Stomach (tissue), 9 donors: ENCODE data around the gene AUTS2. TPM values are rescaled to one million over a fixed set of nuclear protein-coding genes. Genes with fewer than 3 reads are reported as not detected.

Source experiments
- DNase-seq, 2 donors: peaks; one replicate each; pipeline versions ENCODE4 v3.0.0 to v3.0.0-alpha.2; 2013 to 2019
- H3K27ac ChIP-seq, 5 donors: fragments of 200-600 bp in 4 of 5; sonication (generic) in 4 of 5; one replicate each; pipeline ENCODE4 v1.5.1; 2013 to 2019; ENCODE audit warnings: mild to moderate bottlenecking in 1 of 5, moderate library complexity in 1 of 5
- H3K27me3 ChIP-seq, 3 donors: fragments of 200-600 bp; sonication (generic); one replicate each; pipeline ENCODE4 v1.5.1; 2017 to 2019; ENCODE audit warnings: mixed run types in 1 of 3
- H3K36me3 ChIP-seq, 4 donors: fragments of 200-600 bp; sonication (generic); 1 replicate in 3 of 4; 2 replicates in 1 of 4; pipeline ENCODE4 v1.5.1; 2016 to 2019
- H3K4me1 ChIP-seq, 4 donors: fragments of 200-600 bp; sonication (generic); one replicate each; pipeline ENCODE4 v1.5.1; 2016 to 2019
- H3K4me3 ChIP-seq, 4 donors: fragments of 200-600 bp; sonication (generic) in 3 of 4; one replicate each; pipeline ENCODE4 v1.5.1; 2016 to 2019; ENCODE audit warnings: mild to moderate bottlenecking in 1 of 4
- H3K9me3 ChIP-seq, 4 donors: fragments of 200-600 bp; sonication (generic); one replicate each; pipeline ENCODE4 v1.5.1; 2016 to 2019
- CTCF ChIP-seq, 7 experiments: fragments of 450-650 bp in 4 of 7; fragments of 200-600 bp in 3 of 7; sonication (generic) in 3 of 7; IDR thresholded peaks; one replicate each; pipeline ENCODE4 v1.5.1; 2016 to 2019; ENCODE audit warnings: antibody characterized with exemption in 7 of 7, control low read depth in 2 of 7, mild to moderate bottlenecking in 1 of 7
- EP300 ChIP-seq: sonication (generic); formaldehyde crosslinking; IDR thresholded peaks from one replicate; pipeline ENCODE4 v1.6.1; 2017; ENCODE audit warnings: antibody characterized with exemption
- POLR2A ChIP-seq, 4 donors: fragments of 450-650 bp; IDR thresholded peaks; one replicate each; pipeline ENCODE4 v1.6.1; 2016; ENCODE audit warnings: antibody characterized with exemption in 4 of 4, control low read depth in 2 of 4, mild to moderate bottlenecking in 1 of 4, moderate library complexity in 1 of 4
- POLR2AphosphoS5 ChIP-seq, 3 donors: sonication (generic); formaldehyde crosslinking; IDR thresholded peaks; one replicate each; pipeline ENCODE4 v1.6.1; 2016; ENCODE audit warnings: antibody characterized with exemption in 3 of 3
- WGBS, 5 donors: extraction: QIAGEN DNeasy Blood & Tissue Kit in 3 of 5; methylation state at CpG; one replicate each; pipeline versions ENCODE4 v1.1.5 to v1.1.7; 2013 to 2018; 5-methylcytosine and 5-hydroxymethylcytosine counted together
- intact Hi-C: fragments of 100-400 bp; cut with DNase I; formaldehyde crosslinking; loops from one replicate; pipeline ENCODE4 v1.15.1; 2023; ENCODE audit warnings: low total_unique reads
- polyA plus RNA-seq, 3 donors: library from polyadenylated mRNA; stranded (reverse); fragments of 200-250 nt; gene quantifications; one replicate each; pipeline ENCODE4 v1.2.3, GENCODE V29; 2013
- total RNA-seq, 5 donors: library from RNA; depleted of rRNA; stranded (reverse); fragments of >200 nt; gene quantifications; one replicate each; pipeline versions ENCODE4 v1.1.0 to v1.2.3, GENCODE V29; 2014 to 2016
- donor health status: healthy with polysubstance abuse.
- donor health status: Bipolar disorder and iron deficiency.
- donor health status: healthy.

The AUTS2 gene
- total and polyA plus RNA-seq, 8 donors: 3.8 to 90.3 (median 38.1) TPM

- H3K27ac ChIP-seq: no peak overlapping the region
- H3K9me3 ChIP-seq: no peaks in the 10 kb centered on the region
- 37 to 55% (median 50%) methylated on average over 5 of the region's 5 CpGs for WGBS, 5 donors
- H3K36me3 ChIP-seq: no peaks in the 10 kb centered on the region
- intact Hi-C loops: no loop called here
- no peaks in the 10 kb centered on the region for H3K27me3 ChIP-seq
- DNase-seq: no peak
- TF ChIP-seq EP300 (no peak), POLR2A (IDR thresholded peaks at IDR 0.05) (no peak), CTCF (IDR thresholded peaks at IDR 0.05) (no peak)
- no peak overlapping the region for H3K4me3 ChIP-seq
- peaks cover 0 to 12% (median 4%) of the 10 kb centered on the region in 4 donors for H3K4me1 ChIP-seq
Observed at GRCh38 chr7:69761290-69761922, 163.1 kb downstream of the AUTS2 start.

- peaks cover 0 to 2% (median under 1%) of the 10 kb centered on the region in 4 donors for H3K4me1 ChIP-seq
- intact Hi-C loops: no loop called here
- 80 to 84% (median 82%) methylated on average over 3 of the region's 3 CpGs for WGBS, 5 donors
- H3K27me3 ChIP-seq: no peaks in the 10 kb centered on the region
- no peaks in the 10 kb centered on the region for H3K9me3 ChIP-seq
- no peak for DNase-seq
- H3K27ac ChIP-seq: no peak overlapping the region
- no peaks in the 10 kb centered on the region for H3K36me3 ChIP-seq
- no peak overlapping the region for H3K4me3 ChIP-seq
- TF ChIP-seq POLR2A (IDR thresholded peaks at IDR 0.05) (no peak), POLR2AphosphoS5 (IDR thresholded peaks at IDR 0.05) (no peak), EP300 (no peak), CTCF (IDR thresholded peaks at IDR 0.05) (no peak)
Observed at GRCh38 chr7:69762821-69763352, 164.6 kb downstream of the AUTS2 start.

- H3K4me3 ChIP-seq: no peak overlapping the region
- H3K9me3 ChIP-seq: no peaks in the 10 kb centered on the region
- no peak for DNase-seq
- no peak overlapping the region for H3K27ac ChIP-seq
- no peak for TF ChIP-seq POLR2A (IDR thresholded peaks at IDR 0.05)
- TF ChIP-seq POLR2AphosphoS5 (IDR thresholded peaks at IDR 0.05): no peak
- TF ChIP-seq CTCF (IDR thresholded peaks at IDR 0.05): no peak
- no peak for TF ChIP-seq EP300
- 75 to 88% (median 86%) methylated on average over 3 of the region's 3 CpGs for WGBS, 5 donors
- intact Hi-C loops: no loop called here
- no peaks in the 10 kb centered on the region for H3K27me3 ChIP-seq
- no peaks in the 10 kb centered on the region for H3K4me1 ChIP-seq
- no peaks in the 10 kb centered on the region for H3K36me3 ChIP-seq
Observed at GRCh38 chr7:69763513-69763912, 165.2 kb downstream of the AUTS2 start.

- H3K4me3 ChIP-seq: no peak overlapping the region
- H3K27ac ChIP-seq: no peak overlapping the region
- no peak for DNase-seq
- peaks cover 0 to 2% (median 0%) of the 10 kb centered on the region in 4 donors for H3K4me1 ChIP-seq
- TF ChIP-seq POLR2AphosphoS5 (IDR thresholded peaks at IDR 0.05) (no peak), CTCF (IDR thresholded peaks at IDR 0.05) (no peak), EP300 (no peak), POLR2A (IDR thresholded peaks at IDR 0.05) (no peak)
- H3K27me3 ChIP-seq: no peaks in the 10 kb centered on the region
- intact Hi-C loops: no loop called here
- no peaks in the 10 kb centered on the region for H3K36me3 ChIP-seq
- no peaks in the 10 kb centered on the region for H3K9me3 ChIP-seq
- 85 to 92% (median 90%) methylated on average over 4 of the region's 4 CpGs for WGBS, 5 donors
Observed at GRCh38 chr7:69764147-69764546, 165.9 kb downstream of the AUTS2 start.
